Activated CD8-positive, alpha-beta memory T cell treated with anti-CD3 and anti-CD28 coated beads, Interleukin-2, amount 50 U/mL, for 48 hours (primary cell): Measurements from ENCODE around the gene CEL.
"Not testable (repeated sequence)": the region's sequence is repeated elsewhere in the genome, so short reads cannot be mapped to it uniquely, and the experiment has no call there.

ENCODE experiments used
- DNase-seq: peaks from one replicate; pipeline ENCODE4 v3.0.0-alpha.2; 2020

Gene CEL

DNA sequence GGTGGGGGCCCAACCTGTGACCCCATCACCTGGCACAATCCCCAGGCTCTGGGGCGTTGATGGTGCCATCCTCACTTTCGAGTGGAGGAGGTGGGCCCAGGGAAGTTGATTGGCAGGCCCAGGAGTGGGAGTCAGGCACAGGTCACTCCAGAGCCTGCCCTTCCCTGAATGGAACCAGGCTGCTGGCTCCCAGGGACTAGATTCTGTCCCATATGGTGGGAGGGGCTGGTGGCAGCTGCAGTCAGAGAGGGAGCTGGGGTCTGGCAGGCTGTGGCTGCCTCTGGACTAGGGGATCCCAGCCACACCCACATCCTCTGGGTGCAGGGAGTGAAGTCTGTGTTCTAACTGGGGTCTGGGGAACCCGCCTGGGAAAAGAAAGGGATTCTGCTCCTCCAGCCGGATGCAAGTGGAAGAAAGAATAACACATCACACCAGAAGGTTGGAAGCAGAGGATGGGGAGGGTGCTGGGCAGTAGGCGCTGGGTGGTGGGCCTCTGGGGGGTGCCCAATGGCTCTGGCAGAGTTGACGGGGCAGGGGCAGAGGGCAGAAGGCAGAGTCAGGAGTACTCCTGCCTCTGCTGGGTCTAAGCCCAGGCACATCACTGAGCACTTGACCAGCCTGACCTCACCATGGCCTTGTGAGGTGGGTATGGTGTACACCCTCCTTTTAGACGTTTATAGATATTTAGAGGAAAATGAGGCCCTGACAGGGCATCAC is 25.8 kb downstream of the CEL start:
- no peak for DNase-seq

DNA sequence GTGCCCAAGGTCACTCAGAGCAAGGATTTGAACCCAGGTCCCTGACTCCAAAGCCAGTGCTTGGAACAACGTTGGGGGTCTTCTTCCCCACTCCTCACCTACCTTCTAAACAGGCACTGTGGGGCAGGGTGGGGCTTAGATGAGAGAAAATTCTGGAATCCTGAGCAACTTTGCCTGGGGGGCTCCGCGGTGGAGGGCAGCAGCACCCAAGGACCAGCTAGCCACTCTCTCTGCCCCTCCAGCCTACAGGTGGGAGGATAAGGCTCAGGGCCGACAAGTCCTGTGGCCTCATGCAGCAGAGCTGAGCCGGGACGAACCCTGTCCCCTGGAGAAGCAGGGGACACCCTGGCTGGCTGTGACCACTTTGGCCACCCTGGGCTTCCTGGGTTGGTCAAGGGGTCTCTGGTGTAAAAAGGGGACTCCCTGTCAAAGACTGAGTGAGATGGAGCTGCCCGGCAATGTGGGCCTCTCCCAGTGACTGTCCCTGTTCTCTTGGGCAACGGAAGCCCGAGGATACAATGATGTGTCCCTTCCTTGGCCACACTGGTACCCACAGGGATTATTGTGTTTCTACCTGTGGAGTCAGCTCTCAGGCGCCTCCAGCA is 26.5 kb downstream of the CEL start:
- no peak for DNase-seq

DNA sequence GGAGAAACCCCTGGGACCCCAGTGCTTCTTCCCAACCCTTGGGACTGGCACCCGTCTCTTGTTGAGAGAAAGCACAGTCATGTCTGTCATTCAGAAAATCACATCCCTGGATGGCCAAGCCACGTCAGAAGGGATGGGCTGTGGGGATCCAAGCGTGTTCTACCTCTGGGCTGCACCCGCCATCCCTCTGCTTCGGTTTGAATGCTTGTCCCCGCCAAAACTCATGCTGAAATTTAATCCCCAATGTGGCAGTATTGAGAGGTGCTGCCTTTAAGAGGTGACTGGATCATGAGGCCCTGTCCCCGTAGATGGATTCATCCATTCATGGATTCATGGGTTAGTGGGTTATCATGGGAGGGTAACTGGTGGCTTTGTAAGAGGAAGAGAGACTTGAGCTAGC is 27.0 kb downstream of the CEL start:
- DNase-seq: no peak

DNA sequence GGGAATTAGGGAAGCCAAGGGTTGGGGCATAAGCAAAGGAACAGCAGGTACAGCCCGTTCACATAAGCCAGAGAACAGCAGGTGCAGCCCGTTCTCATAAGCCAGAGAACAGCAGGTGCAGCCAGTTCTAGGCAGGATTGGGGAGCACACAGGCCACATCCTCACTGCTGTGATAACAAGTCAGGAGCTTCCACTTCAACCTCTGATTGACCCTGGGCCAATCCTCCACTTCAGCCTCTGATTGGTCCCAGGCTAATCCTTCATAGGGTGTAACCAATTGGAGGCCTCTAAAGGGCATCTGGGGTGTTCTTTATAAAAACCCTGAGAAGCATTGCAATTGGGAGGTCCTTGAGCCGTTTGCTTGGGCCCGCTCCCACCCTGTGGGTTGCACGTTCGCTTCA is 27.5 kb downstream of the CEL start:
- DNase-seq: no peak

DNA sequence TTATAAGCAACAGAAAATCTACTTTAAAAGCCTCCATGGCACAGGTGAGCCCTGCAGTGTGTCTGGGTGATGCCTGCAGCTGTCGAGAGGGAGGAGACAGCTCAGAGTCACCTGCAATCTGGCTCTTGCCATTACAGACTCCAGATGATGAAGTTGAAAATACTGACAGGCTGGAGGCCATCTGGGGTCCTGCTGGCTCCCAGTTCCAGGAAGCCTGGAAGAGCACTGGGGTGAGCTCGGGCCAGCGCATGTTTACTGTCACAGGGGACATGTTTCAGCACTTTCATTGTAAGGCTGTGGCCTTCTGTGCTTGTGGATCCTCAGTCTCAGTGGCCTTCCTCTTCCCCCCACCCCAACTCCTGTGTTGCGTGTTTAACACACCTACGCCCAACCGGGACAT is 28.4 kb downstream of the CEL start:
- no peak for DNase-seq

DNA sequence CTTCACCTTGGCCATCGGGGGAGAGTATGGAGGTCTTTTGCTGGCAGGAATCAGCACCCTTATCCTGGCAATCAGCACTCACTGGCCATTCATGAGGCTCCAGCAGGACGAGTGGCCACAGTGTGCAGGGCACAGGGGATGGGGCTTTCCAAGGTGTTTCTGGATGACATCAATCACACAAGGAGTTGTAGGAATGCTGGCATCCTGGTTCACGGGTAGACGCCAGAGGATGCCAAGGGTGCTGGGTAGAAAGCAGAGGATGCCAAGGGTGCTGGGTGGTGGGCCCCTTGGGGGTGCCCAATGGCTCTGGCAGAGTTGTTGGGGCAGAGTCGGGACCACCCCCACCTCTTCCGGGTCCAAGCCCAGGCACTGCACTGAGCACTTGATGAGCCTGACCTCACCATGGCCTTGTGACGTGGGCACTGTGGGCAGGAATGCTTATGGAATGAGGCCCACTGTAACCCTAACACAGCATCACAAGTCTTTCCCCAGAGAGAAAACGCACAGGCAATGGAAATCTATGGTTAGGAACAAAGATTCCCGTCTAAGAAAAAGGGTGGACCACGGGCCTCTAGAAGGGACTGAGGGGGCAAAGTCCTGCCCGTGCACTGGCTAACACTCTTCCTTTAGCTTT is 29.1 kb downstream of the CEL start:
- no peak for DNase-seq

DNA sequence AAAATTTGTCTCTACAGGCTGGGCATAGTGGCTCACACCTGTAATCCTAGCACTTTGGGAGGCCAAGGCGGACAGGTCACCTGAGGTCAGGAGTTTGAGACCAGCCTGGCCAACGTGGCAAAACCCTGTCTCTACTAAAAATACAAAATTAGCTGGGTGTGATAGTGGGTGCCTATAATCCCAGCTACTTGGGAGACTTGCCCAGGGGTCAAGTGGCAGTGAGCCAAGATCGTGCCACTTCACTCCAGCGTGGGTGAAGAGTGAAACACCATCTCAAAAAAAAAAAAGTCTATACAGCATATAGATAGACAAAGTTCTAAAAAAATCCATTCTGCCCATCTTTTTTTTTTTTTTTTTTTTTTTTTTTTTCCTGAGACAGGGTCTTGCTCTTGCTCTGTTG is 32.6 kb downstream of the CEL start:
- DNase-seq: not testable (repeated sequence)

DNA sequence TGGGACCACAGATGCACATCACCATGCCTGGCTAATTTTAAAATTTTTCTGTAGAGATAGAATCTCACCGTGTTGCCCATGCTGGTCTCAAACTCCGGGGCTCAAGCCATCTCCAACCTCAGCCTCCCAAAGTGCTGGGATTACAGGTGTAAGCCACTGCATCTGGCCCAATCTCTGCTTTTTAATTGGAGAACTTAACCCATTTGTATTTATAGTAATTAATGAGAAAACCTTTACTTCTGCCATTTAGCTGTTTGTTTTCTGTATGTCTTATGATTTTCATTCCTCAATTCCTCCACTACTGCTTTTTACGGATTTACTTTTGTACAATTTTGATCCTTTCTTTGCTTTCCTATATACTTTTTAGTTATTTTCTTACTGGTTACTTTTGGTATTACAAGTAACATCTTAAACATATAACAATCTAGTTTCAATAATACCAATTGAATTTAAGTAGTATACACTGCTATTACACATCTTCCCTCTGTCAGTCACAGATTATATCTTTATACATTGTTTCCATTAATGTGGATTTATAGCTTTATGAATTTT is 33.1 kb downstream of the CEL start:
- DNase-seq: no peak

DNA sequence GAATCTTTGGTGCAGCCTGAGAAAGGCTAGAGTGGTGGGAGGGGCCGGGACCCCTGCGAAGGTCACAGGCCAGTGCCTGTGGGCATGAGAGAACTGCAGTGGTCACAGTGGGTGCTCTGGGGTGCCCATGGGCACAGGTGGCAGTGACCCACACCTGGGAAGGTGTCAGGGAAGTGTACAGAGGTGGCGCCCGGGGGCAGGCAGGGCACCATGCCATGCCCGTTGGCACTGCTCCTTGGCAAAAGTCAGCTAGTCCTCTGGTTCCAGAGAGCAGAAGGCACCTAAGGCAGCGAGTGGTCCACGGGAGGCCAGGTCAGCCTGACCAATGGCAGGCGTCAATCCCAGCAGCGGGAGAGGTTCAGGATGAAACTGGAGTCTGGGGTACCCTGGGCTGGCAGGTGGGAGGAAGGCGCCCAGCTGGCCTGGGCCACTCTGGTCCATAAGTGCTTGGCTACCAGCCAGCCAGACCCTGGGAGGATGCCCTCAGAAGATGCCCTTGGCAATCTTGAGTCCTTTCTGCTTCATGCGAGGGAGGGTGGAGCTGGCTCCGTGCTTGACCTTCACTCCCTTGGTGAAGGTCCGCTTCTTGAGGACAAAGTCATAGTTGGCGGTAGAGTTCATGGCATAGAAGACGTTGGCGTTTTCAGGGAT is 36.4 kb downstream of the CEL start:
- DNase-seq: no peak

DNA sequence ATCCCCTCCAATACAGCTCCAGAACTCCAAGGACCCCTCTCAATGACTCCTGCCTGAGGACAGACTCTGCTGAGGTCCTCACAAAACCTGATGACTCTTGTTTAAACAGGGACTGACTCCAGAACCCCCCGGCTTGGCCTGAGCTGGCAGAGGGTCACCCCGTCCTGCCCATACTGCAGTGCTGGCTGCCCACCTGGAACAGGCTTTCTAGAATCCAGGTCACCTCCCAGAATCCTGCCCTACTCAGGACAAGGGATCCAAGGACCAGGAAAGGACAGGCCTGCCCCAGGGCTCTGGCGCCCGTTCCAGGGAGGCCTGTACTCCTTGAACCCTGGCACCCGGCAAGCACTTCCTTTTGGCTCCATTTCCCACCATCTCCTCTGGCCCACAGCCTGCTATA is 37.1 kb downstream of the CEL start:
- no peak for DNase-seq

DNA sequence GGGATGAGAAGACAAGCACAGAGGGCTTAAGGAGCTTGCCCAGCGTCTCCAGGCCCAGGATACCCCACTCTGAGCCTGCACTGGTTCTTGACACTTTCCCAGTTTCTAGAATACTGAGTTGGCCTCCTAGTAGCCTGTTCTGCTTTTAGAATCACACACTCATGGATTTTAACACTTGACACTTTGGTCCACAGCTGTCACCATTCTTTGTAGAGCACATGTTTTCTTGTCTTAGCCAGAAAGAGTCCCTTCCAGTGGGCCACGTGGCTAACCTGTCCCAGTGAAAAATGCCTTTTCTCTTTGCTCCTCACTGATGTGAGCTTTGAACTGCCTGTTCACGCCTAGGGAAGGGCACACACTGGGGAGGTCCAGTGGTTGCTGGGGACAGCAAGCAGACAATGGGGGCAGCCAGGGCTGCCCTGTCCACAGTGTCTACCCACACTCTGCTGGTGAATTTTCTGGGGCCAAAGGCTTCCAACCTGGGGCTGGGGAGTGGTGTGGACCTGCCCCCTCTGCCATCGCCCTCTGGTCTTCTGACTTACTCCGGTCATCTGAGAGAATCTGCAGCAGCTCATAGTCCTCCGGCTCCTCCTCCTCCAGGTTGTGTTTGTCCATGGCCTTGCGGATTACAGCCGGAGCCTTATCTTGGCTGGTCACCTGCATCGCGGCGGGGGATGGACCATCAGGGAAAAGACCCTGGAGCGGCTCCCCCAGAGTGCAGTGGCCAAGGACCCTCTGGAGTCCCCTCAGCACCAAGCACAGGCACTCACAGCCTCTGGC is 38.1 kb downstream of the CEL start:
- DNase-seq: no peak

DNA sequence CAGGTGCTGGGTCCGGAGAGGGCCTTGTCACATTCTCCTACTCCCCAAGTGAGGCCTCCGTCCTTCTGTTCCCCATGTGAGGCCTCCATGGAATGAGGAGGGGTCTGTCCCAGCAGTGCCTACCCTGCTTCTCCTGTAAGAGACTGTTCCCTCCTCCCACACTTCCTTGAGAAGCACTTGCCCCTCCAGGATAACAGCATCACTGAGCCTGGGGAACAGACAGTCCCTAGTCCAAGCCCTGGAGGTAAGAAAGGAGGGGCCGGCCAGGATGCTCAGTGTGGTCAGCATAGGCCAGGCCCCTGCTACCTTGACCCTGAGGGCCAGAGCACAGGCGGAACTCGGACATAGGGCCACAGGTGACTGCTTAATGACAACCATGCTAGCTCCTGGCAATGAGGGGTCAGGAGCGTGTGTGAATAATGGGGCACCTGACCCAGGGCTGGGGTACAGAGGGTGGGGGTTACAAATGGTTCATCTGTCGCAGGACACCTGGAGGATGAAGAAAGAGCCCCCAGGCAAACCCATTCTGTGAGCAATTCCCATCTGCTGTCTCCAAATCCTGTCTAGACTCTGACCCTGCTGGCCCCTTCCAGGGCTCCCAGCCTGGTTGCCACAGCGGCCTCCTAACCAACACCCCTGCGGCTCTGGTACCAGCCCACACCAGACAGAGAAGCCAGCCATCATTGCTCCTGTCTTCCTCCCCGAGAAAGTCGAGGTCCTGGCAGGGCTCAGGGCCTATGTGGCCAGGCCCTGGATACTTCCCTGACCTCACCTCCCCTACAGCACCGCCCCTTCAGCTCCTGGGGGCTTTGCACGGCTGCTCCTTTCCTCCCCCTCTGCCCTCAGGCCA is 39.0 kb downstream of the CEL start:
- DNase-seq: no peak

DNA sequence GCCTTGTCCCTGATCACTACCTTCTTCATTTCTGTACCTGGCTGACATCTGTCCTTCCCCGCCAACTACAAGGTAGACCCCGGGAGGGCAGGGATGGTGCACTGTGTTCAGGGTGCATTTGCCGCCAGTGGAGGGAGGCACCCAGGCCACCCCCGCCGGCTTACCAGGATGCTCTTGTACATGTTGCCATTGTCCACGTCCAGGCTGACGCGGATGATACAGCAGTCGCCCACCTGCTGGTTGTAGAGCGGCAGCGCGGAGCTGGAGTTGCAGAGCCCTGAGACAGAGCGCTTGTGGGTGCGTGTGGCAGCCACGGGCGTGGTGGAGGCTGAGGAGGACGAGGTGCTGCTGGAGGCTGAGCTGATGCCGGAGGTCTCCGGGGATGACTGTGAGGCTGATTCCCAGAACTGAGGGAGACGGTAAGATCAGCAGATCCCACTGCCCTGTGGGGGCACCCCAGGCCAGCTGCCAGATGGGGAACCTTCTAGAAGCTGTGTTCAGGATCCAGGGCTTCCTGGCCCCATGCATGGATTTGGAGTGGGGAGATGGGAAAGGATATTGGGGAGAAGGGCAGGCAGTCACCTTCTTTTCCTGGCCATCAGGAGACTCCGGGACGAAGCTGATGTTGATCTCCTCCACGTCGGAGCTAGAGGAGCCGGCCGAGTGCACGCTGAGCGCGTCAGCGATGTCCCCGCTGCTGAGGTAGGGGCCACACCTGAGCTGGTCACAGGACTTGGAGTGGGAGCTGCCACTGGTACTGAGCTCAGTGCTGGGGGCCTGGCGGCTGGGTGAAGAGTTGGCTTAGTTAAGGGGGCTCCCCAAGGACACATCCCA is 39.8 kb downstream of the CEL start:
- peak; percentile 48 for DNase-seq

DNA sequence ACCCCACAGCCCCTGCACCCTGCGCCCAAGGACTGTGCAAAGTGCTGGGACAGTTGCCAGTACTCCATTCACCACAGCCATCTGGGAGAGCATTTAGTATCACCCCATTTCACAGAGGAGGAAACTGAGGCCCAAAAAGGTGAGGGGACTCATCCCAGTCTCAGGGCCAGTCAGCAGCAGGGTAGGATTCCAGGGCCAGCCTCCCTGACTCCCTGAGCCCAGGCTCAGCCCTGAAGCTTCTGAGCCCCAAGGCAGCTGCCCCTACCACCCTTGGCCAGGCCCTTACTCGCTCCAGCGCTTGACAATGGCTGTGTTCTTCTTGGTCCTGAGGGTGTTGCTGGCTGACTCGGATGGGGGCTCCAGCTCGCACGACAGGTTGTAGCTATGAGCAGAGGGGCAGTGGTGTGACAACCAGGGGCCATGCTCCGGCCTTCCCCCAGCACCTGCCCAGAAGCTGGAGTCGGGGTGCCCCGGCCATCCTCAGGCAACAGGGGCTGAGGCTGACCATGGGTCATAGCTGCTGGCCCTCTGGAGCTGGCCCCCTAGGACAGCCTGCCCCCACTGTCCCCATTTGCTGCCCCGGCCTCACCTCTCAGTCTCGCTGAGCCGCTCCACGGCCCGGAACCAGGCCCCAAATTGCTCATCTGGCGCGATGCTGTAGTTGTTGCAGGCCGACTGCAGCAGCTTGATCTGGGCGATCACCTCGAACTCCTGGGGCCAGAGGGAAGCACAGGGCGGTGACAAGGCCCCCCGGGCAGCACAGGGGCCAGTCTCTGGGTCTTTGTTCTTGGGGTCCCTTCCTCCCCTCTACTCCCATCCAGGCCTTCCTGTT is 40.6 kb downstream of the CEL start:
- no peak for DNase-seq

DNA sequence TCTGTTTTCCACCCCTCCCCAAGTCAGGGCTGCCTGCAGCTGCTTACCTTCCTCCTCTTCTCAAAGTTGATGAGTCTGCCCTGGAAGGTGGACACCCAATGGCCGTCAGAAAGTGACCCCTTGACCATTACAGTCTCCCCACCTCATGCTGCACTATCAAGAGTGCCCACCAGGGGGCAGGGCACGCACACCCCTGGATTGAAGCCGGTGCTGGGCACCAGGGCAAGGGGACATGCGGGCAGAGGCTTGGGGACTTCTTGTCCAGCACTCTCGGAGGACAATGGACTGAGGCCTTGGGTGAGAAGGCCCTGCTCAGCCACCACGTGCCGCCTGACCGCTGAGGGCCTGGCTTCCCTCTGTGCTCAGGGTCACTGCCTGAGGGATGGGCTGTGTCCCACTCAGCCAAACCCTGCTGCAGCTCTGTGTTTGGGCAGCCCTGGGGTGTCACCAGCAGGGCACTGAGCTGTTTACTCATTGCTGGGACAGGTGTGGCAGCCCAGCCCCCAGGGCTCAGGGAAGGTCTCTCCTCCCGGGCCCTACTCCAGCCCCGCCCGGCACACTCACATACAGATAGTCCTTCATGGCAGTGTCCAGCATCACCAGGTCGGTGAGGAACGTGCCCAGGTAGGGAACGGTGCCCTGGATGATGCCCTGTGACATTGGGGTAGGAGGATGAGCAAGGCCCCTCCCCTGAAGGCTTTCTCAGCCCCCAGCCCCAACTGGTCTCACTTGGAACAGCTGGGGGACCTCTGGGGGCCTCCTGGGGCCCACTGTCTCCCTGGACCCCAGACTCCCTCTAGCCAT is 41.6 kb downstream of the CEL start:
- DNase-seq: peak; percentile 83

DNA sequence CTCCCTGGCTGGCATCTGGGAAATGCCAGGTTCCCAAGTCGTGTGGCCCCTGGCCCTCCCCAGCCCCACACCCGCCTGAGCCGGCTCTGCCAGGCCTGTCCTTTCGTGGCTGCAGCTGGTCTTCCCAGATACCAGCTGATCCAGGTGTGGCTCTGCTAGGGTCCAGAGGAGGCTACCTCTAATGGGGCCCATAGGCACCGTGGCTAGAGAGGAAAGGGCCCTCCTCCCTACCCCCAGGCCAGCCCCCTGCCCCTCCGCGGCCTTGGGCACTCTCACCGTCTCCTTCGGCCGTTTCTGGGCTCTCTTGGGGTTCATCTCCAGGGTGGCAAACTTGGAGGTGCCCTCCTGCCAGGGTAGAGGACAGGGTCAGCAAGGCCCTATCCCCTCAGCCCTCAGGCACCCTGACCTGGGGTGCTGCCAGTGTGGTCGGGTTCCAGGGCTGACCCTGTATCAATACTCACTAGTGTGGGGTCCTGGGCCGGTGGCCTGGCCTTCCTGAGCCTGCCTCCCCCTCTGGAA is 42.3 kb downstream of the CEL start:
- DNase-seq: no peak

DNA sequence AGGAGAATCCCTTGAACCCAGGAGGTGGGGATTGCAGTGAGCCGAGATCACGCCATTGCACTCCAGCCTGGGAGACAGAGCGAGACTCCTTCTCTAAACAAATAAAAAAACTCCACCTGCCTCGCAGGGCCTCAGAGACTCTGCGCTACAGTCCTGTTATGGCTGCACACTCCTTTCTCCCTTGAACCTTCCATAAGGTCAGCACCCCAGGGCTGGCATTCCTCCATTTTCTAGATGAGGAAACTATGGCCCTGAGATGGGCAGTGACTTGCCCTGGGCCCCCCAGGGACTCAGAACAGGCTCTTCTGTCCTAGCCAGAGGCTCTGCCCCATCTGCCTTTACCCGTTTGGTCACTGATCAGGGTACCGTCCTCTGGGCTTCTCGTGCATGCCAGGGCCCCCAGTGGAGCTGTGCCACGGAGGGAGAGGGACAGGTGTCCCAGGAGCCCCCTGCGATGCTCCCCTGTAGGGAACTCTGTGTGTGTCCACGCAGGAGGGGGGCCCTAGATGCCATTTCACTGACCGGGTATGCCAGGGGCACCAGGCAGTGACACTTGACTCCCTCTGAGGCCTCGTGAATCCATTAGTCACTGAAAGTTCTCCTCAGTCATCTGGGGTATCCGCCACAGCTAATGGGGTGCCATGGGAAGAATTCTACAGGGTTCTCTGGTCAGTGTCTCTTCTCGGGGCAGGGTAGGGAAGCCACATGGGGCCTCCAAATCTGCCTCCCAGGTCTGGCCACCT is 43.1 kb downstream of the CEL start:
- DNase-seq: no peak

DNA sequence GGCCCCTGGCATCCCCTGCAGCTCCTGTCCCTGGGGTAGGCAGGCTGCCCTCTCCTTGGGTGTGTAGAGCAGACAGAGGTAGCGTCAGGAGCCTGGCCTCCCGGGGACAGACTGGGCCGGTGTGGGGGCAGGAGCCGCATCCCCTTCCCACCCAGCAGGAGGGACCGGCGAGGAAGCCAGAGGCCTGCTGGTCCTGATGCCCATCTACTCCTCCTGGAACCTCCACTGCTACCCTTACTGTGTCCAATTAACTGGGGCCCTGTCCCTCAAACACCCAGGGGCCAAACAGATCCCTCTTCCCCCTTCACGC is 43.6 kb downstream of the CEL start:
- no peak for DNase-seq
